ENCODE data around the gene PDIA4. TPM values are rescaled to one million over a fixed set of nuclear protein-coding genes. Genes with fewer than 3 reads are reported as not detected.

The PDIA4 gene
- total and polyA plus RNA-seq, 2 donors (not counting 1 experiment from before 2014, with no cell fraction given) = 210 to 266 TPM

DNA sequence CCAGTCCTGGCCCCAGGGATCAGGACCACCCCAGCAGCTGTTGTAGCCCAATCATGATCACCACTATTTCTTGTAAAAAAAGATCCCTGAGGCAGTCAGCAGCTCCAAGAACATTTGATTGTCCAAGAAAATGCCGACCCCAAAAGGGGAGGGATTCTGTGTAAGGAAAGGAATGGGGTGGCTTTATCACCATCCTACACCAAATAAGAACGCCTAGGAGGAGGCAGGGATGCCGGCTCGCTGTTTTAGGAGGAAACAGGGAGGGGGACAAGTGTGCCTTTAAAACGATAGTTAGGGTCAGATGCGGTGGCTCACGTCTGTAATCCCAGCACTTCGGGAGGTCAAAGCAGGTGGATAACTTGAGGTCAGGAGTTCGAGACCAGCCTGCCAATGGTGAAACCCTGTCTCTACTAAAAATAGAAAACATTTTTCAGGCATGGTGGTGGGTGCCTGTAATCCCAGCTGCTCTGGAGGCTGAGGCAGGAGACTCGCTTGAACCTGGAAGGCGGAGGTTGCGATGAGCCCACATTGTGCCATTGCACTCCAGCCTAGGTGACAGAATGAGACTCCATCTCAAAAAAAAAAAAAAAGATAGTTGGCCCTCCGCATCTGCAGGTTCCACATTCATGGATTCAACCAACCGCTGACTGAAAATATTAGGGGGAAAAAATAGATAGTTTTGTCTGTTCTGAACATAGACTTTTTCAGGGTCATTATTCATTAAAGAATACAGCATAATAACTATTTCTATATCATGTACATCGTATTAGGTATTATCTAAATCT is 63.6 kb downstream of the PDIA4 start:
- H3K27ac ChIP-seq (ENCODE audit: insufficient read depth, low read length) = peak overlapping the region; percentile 10
- peak overlapping the region; percentile 49 for H3K4me2 ChIP-seq (ENCODE audit: extremely low read depth, insufficient read depth, low read length)
- H3K36me3 ChIP-seq (ENCODE audit: control insufficient read depth, insufficient read depth, low read length) = no peaks in the 10 kb centered on the region
- no peak for TF ChIP-seq EZH2 (IDR thresholded peaks at IDR 0.05; ENCODE audit: low read length, missing control alignments)
- TF ChIP-seq, protein P1, sequence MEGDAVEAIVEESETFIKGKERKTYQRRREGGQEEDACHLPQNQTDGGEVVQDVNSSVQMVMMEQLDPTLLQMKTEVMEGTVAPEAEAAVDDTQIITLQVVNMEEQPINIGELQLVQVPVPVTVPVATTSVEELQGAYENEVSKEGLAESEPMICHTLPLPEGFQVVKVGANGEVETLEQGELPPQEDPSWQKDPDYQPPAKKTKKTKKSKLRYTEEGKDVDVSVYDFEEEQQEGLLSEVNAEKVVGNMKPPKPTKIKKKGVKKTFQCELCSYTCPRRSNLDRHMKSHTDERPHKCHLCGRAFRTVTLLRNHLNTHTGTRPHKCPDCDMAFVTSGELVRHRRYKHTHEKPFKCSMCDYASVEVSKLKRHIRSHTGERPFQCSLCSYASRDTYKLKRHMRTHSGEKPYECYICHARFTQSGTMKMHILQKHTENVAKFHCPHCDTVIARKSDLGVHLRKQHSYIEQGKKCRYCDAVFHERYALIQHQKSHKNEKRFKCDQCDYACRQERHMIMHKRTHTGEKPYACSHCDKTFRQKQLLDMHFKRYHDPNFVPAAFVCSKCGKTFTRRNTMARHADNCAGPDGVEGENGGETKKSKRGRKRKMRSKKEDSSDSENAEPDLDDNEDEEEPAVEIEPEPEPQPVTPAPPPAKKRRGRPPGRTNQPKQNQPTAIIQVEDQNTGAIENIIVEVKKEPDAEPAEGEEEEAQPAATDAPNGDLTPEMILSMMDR (conservative IDR thresholded peaks at IDR 0.05 in 1 of 2, IDR thresholded peaks at IDR 0.05 in 1 of 2; ENCODE audit: low read depth in 1 of 2, low read length in 2 of 2) = no peak
- no peaks in the 10 kb centered on the region for H4K20me1 ChIP-seq (ENCODE audit: control insufficient read depth, extremely low read depth, insufficient read depth, low read length)
- H3K4me1 ChIP-seq (ENCODE audit: control insufficient read depth, extremely low read depth, insufficient read depth, low read length) = peaks cover 5% of the 10 kb centered on the region
- no peaks in the 10 kb centered on the region for H3K9me3 ChIP-seq (ENCODE audit: control insufficient read depth, insufficient read depth, low read depth, low read length)
- H3K79me2 ChIP-seq (ENCODE audit: control insufficient read depth, insufficient read depth, low read length) = no peaks in the 10 kb centered on the region
- H3K9ac ChIP-seq (ENCODE audit: insufficient read depth, low read length) = peak overlapping the region; percentile 17
- DNase-seq (ENCODE audit: low read depth in 2 of 2) = no peak
- no peaks in the 10 kb centered on the region for H3K27me3 ChIP-seq (ENCODE audit: control insufficient read depth, insufficient read depth, low read length)
- peak overlapping the region; percentile 77 for H2AFZ ChIP-seq (ENCODE audit: low read length)
- H3K4me3 ChIP-seq (replicated peaks in 1 of 4; ENCODE audit: control extremely low read depth in 1 of 4, insufficient read depth in 1 of 4, low read depth in 3 of 4, low read length in 4 of 4) = peak overlapping the region in 2 of 4 experiments; percentile 66 to 98

DNA sequence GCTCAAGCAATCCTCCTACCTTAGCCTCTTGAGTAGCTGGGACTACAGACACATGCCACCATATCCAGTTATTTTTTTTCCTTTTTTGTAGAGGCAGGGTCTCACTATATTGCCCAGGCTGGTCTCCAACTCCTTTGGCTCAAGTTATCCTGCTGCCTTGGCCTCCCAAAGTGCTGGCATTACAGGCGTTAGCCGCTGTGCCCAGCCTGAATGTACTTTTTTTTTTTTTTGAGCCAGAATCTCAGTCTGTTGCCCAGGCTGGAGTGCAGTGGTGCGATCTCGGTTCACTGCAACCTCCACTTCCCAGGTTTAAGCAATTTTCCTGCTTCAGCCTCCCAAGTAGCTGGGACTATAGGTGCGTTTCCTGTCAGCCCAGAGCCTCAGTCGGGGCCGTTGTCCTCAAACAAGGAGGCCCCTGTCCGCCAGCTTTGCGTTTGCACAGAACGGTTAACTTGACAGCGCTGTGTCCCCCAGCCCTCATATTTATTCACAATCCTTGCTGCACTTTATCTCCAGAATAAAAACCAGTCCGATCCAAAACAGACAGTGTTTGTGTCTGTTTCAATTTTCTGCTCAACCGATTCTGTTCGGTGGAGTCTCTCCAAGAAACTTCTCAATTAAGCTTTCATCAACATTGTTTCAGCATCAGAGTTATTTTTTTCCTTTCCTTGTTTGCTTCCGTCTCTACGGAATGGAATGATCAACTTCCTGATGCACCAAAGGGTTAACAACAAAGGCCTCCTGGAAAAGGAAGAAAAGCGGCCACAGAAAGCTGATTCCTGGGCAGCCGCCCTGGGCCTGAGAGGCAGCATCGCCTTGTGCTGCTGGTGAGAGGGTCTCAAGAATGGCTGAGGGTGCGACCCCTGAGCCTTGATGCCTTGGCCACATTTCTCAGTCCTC is 64.5 kb downstream of the PDIA4 start:
- Histone ChIP-seq H3K79me2 (ENCODE audit: control insufficient read depth, insufficient read depth, low read length) (no peaks in the 10 kb centered on the region), H3K4me1 (ENCODE audit: control insufficient read depth, extremely low read depth, insufficient read depth, low read length) (peaks cover 5% of the 10 kb centered on the region), H3K9ac (ENCODE audit: insufficient read depth, low read length) (peak overlapping the region; percentile 17), H3K4me3 (replicated peaks in 1 of 4; ENCODE audit: control extremely low read depth in 1 of 4, insufficient read depth in 1 of 4, low read depth in 3 of 4, low read length in 4 of 4) (peak overlapping the region; percentile 2 to 98 (median 72)), H3K36me3 (ENCODE audit: control insufficient read depth, insufficient read depth, low read length) (no peaks in the 10 kb centered on the region), H3K9me3 (ENCODE audit: control insufficient read depth, insufficient read depth, low read depth, low read length) (no peaks in the 10 kb centered on the region), H3K27ac (ENCODE audit: insufficient read depth, low read length) (peak overlapping the region; percentile 10), H3K27me3 (ENCODE audit: control insufficient read depth, insufficient read depth, low read length) (no peaks in the 10 kb centered on the region), H2AFZ (ENCODE audit: low read length) (peak overlapping the region; percentile 77), H4K20me1 (ENCODE audit: control insufficient read depth, extremely low read depth, insufficient read depth, low read length) (no peaks in the 10 kb centered on the region), H3K4me2 (ENCODE audit: extremely low read depth, insufficient read depth, low read length) (peak overlapping the region; percentile 49)
- TF ChIP-seq, protein P1 (conservative IDR thresholded peaks at IDR 0.05 in 1 of 2, IDR thresholded peaks at IDR 0.05 in 1 of 2; ENCODE audit: low read depth in 1 of 2, low read length in 2 of 2) = no peak
- no peak for TF ChIP-seq EZH2 (IDR thresholded peaks at IDR 0.05; ENCODE audit: low read length, missing control alignments)
- peak; percentile 15 to 20 for DNase-seq (ENCODE audit: low read depth in 2 of 2)

Data from fibroblast of lung (primary cell).